ENCODE measurements around the gene TNPO3.

DNA sequence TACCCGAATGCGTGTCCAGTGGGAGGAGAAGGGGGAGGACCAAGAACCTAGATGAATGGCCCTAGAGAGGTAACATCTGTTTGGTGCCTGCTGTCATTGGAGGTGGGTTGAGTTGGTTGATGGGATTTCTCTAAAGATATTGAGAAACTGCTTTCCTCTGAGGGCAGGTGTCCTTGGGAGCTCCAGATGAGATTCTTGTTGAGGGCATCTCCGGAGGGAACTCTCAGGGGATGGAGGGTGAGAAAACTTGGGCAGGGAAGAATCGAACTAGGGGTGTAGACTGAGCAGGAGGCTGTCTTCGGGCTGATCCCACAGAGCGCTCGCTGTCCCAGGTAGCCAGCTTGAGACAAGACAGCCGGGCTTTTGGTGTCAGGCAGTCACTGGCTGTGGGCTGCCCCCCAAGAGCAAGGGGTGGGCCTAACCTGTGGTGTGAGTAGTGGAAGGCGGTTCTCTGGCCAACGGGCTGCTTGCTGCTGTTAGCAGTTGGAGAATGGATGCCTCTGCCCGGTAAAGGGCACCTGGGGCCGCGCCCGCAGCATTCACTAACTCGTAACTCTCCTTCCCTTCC is 113.5 kb downstream of the TNPO3 start:
- TF ChIP-seq, protein P1, sequence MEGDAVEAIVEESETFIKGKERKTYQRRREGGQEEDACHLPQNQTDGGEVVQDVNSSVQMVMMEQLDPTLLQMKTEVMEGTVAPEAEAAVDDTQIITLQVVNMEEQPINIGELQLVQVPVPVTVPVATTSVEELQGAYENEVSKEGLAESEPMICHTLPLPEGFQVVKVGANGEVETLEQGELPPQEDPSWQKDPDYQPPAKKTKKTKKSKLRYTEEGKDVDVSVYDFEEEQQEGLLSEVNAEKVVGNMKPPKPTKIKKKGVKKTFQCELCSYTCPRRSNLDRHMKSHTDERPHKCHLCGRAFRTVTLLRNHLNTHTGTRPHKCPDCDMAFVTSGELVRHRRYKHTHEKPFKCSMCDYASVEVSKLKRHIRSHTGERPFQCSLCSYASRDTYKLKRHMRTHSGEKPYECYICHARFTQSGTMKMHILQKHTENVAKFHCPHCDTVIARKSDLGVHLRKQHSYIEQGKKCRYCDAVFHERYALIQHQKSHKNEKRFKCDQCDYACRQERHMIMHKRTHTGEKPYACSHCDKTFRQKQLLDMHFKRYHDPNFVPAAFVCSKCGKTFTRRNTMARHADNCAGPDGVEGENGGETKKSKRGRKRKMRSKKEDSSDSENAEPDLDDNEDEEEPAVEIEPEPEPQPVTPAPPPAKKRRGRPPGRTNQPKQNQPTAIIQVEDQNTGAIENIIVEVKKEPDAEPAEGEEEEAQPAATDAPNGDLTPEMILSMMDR (IDR thresholded peaks at IDR 0.05): no peak
- no peak for TF ChIP-seq POLR2A (IDR thresholded peaks at IDR 0.05)
